OCI-M2 (cell line): Measurements from ENCODE around the gene CACNA1A.
"Not testable (repeated sequence)": the region's sequence is repeated elsewhere in the genome, so short reads cannot be mapped to it uniquely, and the experiment has no call there.

ENCODE experiments used
- DNase-seq: peaks from one replicate; lab custom pipeline; 2025; ENCODE audit not compliant: unreplicated experiment; lab: John Stamatoyannopoulos, UW

The CACNA1A gene

DNA sequence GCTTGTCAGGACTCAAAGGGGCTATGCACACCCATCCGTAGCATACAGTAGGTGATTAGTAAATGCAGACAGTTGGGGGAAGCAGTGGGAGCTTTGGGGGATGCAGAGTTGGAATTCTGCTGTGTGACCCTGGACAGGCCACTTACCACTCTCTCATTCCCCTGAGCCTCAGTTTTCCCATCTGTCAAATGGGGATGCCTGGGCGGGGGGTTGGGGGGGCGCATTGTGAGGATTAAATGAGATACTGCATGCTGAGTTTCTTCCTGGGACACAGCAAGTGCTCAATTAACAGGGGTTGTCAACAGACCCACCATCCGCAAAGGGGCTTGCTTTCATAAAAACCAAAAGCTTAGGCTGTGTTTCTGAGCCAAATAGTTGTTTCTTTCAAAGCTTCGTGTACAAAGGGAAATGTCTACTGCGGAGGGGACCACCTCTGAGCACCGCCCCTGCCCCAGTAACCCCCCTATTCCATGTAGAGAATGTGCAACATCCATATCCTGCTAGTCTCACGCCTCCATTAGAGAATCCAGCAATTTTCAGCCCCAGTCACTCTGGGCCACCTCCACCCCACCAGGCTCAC, 223.7 kb downstream of the CACNA1A start:
- no peak for DNase-seq

- no peak for DNase-seq
Observed at GRCh38 chr19:13281567-13282291, 224.6 kb downstream of the CACNA1A start.

- peak; percentile 46 for DNase-seq
Observed at GRCh38 chr19:13277104-13277809, 229.0 kb downstream of the CACNA1A start.

DNA sequence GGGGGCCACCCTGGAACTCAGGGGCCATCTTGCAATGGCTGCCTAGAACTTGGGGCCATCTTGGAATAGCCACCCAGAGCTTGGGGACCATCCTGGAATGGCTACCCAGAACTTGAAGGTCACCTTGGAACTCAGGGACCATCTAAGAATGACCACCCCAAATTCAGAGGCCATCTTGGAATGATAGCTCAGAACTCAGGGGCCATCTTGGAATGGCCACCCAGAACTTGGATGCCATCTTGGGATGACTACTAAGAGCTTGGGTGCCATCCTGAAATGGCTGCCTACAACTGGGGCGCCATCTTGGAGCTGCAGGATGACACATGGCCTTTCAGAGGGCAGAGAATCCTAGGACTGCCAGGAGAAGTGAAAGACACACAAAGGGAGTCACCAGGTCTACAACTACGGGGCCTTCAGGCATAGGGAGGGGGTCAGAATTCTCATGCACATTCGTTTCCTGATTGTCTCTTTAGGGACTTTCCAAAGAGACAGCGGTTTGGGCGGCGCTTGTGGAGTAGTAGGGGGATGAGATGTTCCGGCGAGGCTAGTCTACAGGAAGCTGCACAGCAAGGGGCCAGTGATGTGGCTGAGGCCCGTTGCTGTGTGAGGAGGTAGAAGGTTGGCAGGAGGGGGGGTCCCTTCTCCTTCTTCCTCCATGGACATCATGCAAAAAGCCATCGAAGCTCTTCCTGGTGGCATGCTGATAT, 231.1 kb downstream of the CACNA1A start:
- DNase-seq: no peak

DNA sequence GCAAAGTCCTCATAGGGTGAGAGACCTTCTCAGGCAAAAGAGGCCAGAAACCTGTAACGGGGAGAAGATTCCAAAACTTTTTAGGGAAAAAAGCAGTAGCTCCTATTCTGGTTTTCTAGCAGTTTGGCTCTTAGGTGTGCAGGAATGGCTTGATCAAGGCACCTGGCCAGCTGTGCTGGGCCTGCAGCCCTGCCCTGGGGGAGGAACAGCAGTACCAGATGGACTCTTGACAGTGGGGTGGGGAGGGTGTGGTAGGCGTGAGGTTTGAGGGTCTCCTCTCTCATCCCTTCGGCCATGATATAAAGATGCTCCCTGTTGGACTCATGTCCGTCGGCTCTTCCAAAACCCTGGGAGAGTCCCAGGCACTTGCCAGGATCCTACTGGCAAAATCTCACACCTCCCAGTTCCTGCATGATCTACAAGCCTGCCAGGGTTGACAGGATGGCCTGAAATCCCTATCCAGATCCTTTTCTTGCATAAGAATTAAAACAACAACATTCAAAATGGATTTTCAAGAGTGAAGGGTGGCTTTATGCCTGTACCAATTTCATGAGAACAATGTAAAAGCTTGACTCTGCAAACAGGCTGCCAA, 235.7 kb downstream of the CACNA1A start:
- DNase-seq: no peak

GRCh38 chr19:13269348-13269747, 236.9 kb downstream of the CACNA1A start:
- DNase-seq: no peak

- DNase-seq: no peak
Observed at GRCh38 chr19:13267889-13268288, 238.4 kb downstream of the CACNA1A start.

- no peak for DNase-seq
Observed at GRCh38 chr19:13267131-13267530, 239.1 kb downstream of the CACNA1A start.

DNA sequence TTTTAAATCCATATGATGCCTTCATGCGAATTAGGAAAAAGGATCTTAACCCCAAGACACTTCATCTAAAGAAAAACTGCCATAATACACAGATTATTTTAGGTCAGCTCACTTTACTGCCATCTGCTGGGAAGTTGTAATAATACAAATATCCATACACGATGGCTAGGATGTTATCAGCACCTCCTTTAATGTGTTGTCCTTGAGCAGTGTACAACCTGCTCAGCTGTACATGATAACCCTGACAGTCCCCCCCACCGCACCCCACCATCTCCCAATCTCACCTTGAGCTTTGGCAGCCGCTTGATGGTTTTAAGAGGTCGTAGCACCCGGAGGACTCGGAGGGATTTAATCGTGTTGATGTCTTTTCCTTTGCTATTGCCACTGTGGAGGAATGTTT, 243.8 kb downstream of the CACNA1A start:
- no peak for DNase-seq

DNA sequence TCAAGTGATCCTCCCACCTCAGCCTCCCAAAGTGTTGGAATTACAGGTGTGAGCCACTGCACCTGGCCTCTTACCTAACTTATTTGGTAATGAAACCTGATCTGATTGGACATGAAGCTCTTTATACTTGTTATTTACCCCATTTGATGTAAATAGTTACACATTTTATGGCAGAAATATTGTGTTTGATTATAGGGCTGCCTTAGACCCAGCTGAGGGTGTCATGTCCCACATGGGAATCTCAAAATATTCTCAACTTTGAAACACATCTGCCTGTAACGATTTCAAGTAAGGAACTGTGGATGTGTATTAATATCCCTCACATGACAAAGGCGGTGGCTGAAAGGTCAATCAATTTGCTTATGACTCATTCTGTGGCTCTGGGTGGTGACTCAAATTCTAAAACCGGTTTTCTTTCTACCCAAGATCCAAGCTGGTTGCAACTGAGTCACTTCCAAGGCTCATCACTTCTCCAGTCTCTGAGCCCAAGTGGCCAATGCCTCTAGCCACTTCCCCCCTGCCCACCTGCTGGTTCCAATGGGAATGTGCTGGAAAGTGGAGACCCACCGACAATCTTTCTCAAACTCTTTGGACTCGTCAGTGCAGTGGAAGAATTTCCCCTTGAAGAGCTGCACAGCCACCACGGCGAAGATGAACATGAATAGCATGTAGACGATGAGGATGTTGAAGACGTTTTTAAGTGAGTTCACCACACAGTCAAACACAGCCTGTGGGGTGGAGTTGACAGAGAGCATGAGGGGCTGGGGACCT, 245.2 kb downstream of the CACNA1A start:
- no peak for DNase-seq

DNA sequence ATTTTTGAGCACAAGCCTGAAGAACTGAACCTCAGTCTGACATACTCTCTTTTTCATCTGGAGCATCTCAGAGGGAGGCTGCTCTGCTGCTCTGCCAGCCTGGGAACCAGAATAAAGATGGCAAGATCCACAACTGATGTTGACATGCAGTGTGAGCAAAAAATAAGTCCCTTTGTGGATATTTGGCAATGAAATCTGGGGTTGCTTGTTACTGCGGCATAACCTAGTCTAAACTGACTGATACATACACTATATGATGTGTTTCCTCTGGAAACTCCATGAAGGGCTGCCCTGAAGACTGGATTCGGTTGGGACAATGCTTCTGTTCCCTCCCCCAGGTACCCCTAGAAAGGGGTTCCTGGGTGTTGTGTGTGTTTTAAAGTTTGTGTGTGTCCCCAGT, 249.4 kb downstream of the CACNA1A start:
- no peak for DNase-seq

DNA sequence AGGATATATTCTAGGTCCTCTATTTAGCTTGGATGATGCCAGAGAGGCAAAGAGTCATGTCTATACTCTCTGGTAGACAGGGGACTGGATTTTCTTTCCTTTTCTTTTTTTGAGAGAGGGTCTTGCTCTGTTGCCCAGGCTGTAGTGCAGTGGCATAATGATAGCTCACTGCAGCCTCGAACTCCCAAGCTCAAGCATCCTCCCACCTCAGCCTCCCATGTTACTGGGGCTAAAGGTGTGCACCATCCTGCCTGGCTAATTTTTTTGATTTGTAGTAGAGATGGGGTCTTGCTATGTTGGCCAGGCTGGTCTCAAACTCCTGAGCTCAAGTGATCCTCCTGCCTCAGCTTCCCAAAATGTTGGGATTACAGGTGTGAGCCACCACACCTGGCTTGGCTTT, 249.9 kb downstream of the CACNA1A start:
- DNase-seq: not testable (repeated sequence)

DNA sequence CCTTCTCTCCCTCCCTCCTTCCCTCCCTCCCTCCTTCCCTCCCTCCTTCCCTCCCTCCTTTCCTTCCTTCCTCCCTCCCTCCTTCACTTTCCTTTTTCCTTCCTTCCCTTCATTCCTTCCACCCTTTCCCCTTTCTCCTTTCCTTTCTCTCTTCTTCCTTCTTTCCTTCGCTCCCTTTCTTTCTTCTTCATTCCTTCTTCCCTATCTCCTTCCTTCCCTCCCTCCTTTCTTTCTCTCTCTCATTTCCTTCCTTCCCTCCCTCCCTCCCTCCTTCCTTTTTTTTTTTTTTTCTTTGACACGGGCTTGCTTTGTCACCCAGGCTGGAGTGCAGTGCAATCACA, 250.6 kb downstream of the CACNA1A start:
- DNase-seq: no peak

GRCh38 chr19:13255041-13255718, 251.1 kb downstream of the CACNA1A start:
- DNase-seq: no peak

DNA sequence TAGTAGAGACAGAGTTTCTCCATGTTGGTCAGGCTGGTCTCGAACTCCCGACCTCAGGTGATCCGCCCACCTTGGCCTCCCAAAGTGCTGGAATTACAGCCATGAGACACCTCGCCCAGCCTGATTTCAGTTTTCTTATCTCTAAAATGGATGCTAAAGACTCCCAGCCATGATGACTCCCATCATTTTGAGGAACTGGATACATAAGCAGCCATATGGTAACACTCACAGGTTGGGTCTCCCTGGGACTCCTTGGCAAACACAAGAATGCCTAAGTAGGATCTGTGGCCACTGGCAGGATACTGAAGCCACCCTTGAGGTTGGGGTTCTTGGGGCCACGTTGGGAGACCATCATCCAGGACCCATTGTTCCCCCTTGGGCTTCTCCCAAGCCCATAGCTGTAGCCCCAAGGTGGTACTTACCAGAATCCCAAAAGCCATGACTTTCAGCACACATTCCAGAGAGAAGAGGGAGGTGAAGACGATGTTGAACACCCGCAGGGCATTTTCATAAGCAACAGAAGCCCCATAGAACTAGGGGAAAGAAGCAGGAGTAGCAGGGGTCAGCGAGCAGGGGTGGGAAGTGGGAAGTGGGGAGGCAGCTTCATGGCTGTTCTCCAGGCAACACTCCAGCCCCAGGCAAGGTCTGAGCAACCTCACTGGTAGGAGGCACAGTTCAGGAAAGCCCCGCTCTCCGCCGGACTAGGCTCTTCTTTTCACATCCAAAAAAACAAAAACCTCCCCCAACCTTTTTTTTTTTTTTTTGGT, 253.5 kb downstream of the CACNA1A start:
- DNase-seq: no peak

- no peak for DNase-seq
Observed at GRCh38 chr19:13244920-13245319, 261.4 kb downstream of the CACNA1A start.

- no peak for DNase-seq
Observed at GRCh38 chr19:13241231-13242104, 264.8 kb downstream of the CACNA1A start.

DNA sequence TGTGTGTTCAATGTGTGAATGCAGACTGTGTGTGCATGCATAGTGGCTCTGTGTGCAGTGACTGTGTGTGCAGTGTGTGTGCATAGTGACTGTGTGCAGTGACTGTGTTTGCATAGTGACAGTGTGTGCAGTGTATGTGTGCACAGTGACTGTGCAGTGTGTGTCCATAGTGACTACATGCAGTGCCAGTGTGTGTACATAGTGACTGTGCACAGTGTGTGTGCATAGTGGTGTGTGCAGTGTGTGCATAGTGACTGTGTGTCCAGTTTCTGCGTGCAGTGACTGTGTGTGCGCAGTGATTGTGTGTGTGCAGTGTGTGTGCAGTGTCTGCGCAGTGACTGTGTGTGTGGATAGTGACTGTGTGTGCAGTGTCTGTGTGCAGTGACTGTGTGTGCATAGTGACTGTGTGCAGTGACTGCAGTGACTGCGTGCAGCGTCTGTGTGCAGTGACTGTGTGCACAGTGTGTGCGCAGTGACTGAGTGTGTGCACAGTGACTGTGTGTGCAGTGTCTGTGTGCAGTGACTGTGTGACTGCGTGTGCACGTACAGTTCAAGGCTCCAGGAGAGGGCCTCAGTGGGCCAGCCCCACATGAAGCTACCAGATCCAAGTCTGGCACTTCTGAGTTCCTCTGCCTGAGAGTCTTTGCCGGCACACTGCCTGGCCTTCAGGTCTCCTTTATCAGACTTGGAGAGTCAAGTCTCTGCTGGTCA, 265.8 kb downstream of the CACNA1A start:
- DNase-seq: no peak
